NCI-H2227 (cell line): Measurements from ENCODE around the gene HECTD4.
"Not testable (repeated sequence)": the region's sequence is repeated elsewhere in the genome, so short reads cannot be mapped to it uniquely, and the experiment has no call there.

Source experiments
- DNase-seq: peaks from one replicate; lab custom pipeline; 2025; ENCODE audit not compliant: unreplicated experiment; lab: John Stamatoyannopoulos, UW

The HECTD4 gene

DNA sequence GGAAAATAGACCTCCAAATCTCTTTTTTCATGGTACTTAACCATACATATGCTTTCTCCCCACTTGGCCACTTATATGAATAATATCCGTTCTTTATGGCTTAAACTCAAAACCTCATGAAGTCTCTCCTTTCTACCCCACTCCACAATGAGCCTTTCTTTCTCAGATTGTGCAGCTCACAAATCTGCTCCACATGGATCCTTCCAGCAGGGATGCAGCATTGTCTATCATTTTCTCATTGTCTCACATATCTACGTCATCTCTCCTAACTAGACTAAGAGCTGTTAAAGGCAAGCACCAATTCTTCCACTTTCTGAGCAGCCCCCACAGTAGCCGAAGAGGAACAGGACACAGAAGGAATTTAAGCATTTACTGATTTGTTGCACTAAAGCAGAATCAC lies 106.4 kb downstream of the HECTD4 start:
- DNase-seq, result no peak

DNA sequence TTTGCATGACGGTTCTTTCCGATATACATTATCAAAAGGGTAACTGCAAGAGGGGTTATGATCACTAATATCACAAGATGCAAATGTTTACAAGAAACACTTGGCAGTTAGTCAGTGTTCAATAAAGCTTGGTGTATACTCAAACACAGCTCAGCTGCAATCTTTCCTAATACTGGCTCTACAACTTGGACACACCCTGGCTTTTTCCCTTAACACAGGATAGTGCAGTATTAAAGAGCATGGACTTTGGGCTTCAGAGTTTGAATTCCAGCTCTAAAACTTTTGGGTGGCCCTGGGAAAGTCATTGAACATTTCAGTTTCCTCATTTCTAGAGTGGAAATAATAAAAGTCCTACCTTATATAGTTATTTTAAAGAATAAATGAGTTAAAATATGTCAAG lies 107.0 kb downstream of the HECTD4 start:
- DNase-seq, result no peak

GRCh38 chr12:112270673-112271072 lies 111.6 kb downstream of the HECTD4 start:
- DNase-seq, result no peak

- no peak for DNase-seq
Measured at GRCh38 chr12:112266473-112266872, 115.8 kb downstream of the HECTD4 start.

- no peak for DNase-seq
Measured at GRCh38 chr12:112261559-112261958, 120.7 kb downstream of the HECTD4 start.

DNA sequence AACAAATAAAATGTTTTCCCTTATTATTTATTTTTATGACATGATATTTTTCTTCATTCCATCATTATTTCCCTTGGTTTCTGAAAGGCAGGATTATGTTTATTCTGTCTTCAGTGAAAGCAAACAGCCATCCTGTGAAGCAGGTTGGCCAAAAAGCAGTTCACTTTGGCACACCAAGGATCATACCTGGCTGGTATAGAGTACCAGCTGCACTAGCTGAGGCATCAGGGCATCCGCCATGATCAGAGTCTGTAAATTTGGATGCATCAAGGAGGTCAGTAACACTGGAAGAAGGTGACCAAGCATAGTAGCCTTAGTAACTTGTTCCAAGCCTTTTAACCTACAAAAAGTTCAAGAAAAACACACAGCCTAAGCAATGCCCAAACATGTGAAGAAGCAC lies 123.3 kb downstream of the HECTD4 start:
- no peak for DNase-seq

GRCh38 chr12:112256780-112257179 lies 125.5 kb downstream of the HECTD4 start:
- DNase-seq, result no peak

GRCh38 chr12:112252184-112252583 lies 130.0 kb downstream of the HECTD4 start:
- no peak for DNase-seq

- DNase-seq, result not testable (repeated sequence)
Measured at GRCh38 chr12:112244902-112245301, 137.3 kb downstream of the HECTD4 start.

DNA sequence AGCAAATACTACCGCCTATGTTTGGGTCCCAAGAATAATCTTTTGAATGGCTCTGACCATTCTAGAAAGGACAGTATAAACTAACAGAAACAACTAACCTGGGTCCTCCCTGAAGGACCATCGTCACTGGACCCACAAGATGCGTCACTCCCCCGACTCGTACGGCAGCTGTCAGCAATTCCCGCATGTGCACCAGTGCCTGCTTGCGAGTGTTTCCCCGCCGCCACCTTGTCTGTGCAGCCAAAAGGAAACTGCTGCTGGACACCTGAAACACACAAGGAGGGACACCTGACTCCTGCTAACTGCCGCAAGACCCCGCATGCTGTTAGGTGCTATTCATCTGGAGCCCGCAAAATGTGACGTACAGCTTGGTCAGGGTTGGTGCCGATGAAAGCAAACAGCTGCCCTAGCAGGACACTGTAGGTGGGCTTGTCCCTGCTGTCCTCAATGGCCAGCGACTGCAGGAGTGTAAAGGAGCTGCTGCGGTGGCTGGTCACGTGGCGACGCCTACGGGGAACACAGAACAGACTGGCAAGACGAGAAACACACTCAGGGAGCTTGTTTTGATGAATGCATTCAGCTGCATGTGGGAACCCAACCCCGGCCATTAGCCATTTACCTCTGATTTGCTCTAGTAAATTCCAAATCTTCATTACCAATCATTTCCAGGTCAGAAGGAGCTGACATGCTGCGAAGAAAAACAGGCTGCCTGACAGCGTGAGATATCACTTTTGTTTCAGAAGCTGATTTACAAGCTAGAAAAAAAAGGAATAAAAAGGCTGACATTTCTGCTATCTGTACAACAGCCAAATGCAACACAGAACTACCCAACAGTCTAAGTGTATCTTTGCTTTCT lies 138.7 kb downstream of the HECTD4 start:
- DNase-seq, result no peak

GRCh38 chr12:112241176-112241575 lies 141.1 kb downstream of the HECTD4 start:
- DNase-seq, result no peak

DNA sequence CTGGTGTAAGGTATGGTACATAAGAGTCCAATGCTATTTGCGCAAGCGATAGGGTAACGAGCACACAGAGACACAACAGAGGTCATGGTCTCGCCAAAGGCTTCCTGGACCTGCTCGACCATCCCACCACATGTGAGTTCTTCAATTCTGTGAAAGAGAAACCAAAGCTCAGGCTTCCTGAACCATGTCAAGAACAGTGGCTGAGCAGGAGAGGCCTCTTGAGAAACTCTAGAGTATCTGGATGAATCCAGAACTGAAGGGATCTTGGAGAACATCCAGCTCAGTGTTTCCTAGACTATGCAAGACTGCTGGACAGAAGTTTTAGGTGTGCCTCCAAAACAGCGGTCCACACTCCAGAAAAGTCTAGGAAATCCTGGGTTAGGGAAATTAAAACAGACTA lies 142.3 kb downstream of the HECTD4 start:
- DNase-seq, result no peak

- DNase-seq, result no peak
Measured at GRCh38 chr12:112239020-112239419, 143.2 kb downstream of the HECTD4 start.

GRCh38 chr12:112238441-112238840 lies 143.8 kb downstream of the HECTD4 start:
- DNase-seq, result no peak

- DNase-seq, result no peak
Measured at GRCh38 chr12:112236786-112237185, 145.4 kb downstream of the HECTD4 start.

DNA sequence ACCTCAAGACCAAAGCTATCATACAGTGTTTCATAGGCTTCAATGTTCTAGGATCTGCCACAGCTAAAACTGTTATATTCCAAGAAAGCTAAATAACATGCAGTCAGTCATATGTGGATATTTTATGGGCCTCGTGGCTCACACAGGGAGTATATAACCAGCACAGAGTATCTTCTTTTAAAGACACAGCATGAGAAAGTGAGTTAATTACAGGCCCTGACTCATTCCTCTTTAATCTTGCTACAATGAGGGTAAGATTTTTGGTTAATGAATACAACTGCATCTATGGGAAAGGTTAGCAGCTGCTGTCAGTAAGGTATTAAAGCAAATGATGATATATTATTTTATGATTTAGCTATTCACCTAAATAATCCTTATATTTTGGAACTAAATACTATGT lies 145.8 kb downstream of the HECTD4 start:
- no peak for DNase-seq

- no peak for DNase-seq
Measured at GRCh38 chr12:112234303-112234702, 147.9 kb downstream of the HECTD4 start.

- no peak for DNase-seq
Measured at GRCh38 chr12:112233242-112233641, 149.0 kb downstream of the HECTD4 start.

DNA sequence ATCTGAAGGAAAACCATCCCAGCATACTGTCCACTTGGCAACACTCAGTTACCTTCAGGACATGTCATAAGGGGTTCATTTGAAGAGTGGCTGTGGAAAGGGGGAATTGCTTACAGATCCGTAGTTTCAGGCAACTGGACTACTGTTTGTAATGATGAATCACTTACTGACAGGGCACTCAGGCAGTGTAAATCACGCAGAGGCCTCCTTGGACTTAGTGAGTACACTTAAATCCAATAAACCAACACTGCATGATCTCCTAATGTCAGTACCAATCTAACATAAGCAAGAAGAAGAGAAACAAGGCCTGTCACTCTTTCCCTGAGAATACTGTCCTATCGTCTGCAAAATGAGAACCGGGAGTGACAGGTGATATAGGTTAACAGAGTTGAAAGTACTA lies 152.1 kb downstream of the HECTD4 start:
- DNase-seq, result no peak

DNA sequence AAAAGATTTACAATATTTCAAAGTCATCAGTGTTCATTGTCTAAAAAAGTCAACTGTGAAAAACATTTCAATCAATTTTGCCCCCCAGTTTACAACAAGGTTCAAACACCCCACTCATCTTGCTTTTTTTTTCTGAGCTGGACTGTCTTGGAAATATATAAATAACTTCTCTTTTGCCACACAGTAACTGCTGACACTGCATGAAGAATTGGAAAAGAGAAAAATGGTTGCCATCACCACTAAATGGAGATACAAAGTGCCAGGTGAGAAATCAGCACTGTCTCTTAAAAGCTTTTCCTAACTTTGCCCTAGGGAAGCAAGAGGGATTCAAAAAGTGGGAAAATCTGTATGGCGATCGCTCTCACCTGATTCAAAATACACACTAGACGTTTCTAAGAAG lies 155.5 kb downstream of the HECTD4 start:
- no peak for DNase-seq

DNA sequence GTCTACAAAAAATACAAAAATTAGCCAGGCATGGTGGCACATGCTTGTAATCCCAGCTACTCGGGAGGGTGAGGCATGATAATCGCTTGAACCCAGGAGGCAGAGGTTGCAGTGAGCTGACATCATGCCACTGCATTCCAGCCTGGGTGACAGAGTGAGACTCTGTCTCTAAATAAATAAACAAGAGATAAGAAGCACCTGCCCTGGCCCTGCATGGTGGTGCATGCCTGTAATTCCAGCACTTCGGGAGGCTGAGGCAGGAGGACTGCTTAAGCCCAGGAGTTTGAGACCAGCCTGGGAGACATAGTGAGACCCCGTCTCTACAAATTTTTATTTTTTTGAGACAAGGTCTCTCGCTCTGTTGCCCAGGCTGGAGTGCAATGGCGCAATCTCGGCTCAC lies 161.6 kb downstream of the HECTD4 start:
- not testable (repeated sequence) for DNase-seq

- no peak for DNase-seq
Measured at GRCh38 chr12:112219195-112219594, 163.0 kb downstream of the HECTD4 start.

GRCh38 chr12:112218150-112218549 lies 164.1 kb downstream of the HECTD4 start:
- no peak for DNase-seq
